SK-N-SH (cell line): Measurements from ENCODE around the gene RALBP1. TPM values are rescaled to one million over a fixed set of nuclear protein-coding genes. Genes with fewer than 3 reads are reported as not detected.

Experiments
- CTCF ChIA-PET: fragments of 300-600, 350-600 bp; formaldehyde crosslinking; extraction: SDS; loops from one replicate; lab custom pipeline; 2021; lab: Yijun Ruan, JAX
- POLR2A ChIA-PET: fragments of 350-600 bp; sonication (Branson Sonifier 250); formaldehyde crosslinking; extraction: SDS; loops from one replicate; lab custom pipeline; 2020; ENCODE audit warnings: antibody characterized with exemption, inconsistent platforms; lab: Yijun Ruan, JAX
- DNase-seq: peaks from one replicate; pipeline ENCODE4 v3.0.0; 2012
- H2AFZ ChIP-seq: fragments of 200-600 bp; sonication (generic); 2 replicates; pipeline ENCODE4 v1.8.1; 2016; ENCODE audit warnings: antibody characterized with exemption, mild to moderate bottlenecking, low read depth
- H3F3A ChIP-seq: fragments of 200-600 bp; sonication (generic); replicated peaks from 2 replicates; pipeline ENCODE3; 2016; ENCODE audit warnings: antibody characterized with exemption, mild to moderate bottlenecking; ENCODE audit not compliant: insufficient read depth
- H3K27ac ChIP-seq, 2 experiments: fragments of 200-500 bp in 1 of 2; fragments of 200-600 bp in 1 of 2; sonication (Bioruptor generic) in 1 of 2; sonication (generic), shearing (Covaris generic) in 1 of 2; 2 replicates each; pipeline versions ENCODE4 v1.5.1 to v1.6.1; 2014 to 2016; ENCODE audit warnings: low read depth in 2 of 2, inconsistent platforms in 1 of 2, low read length in 1 of 2, mild to moderate bottlenecking in 1 of 2, mixed read lengths in 1 of 2
- H3K27me3 ChIP-seq: fragments of 200-600 bp; sonication (generic), shearing (Covaris generic); 2 replicates; pipeline ENCODE4 v1.6.1; 2016; ENCODE audit warnings: mixed run types; ENCODE audit not compliant: insufficient read depth
- H3K36me3 ChIP-seq, 2 experiments: fragments of 200-500 bp in 1 of 2; fragments of 200-600 bp in 1 of 2; sonication (Bioruptor generic) in 1 of 2; sonication (generic) in 1 of 2; replicated peaks in 1 of 2; 2 replicates each; pipeline versions ENCODE3 to v1.5.1; 2014 to 2016; ENCODE audit warnings: low read length in 1 of 2, mild to moderate bottlenecking in 1 of 2; ENCODE audit not compliant: insufficient read depth in 2 of 2, control insufficient read depth in 1 of 2
- H3K4me1 ChIP-seq, 2 experiments: fragments of 200-500 bp in 1 of 2; fragments of 200-600 bp in 1 of 2; sonication (Bioruptor generic) in 1 of 2; sonication (generic), shearing (Covaris generic) in 1 of 2; 2 replicates each; pipeline versions ENCODE4 v1.5.1 to v1.6.1; 2014 to 2016; ENCODE audit warnings: low read depth in 1 of 2, low read length in 1 of 2, mixed run types in 1 of 2; ENCODE audit not compliant: insufficient read depth in 2 of 2, control insufficient read depth in 1 of 2
- H3K4me2 ChIP-seq: fragments of 200-600 bp; sonication (generic), shearing (Covaris generic); 2 replicates; pipeline ENCODE4 v1.6.1; 2017; ENCODE audit warnings: mixed run types
- H3K4me3 ChIP-seq, 2 experiments: fragments of 200-500 bp in 1 of 2; fragments of 200-600 bp in 1 of 2; sonication (Bioruptor generic) in 1 of 2; sonication (generic), shearing (Covaris generic) in 1 of 2; 2 replicates each; pipeline versions ENCODE4 v1.5.1 to v1.8.1; 2014 to 2016; ENCODE audit warnings: low read depth in 2 of 2, inconsistent platforms in 1 of 2, low read length in 1 of 2, mild to moderate bottlenecking in 1 of 2, mixed read lengths in 1 of 2, moderate library complexity in 1 of 2
- H3K79me2 ChIP-seq: fragments of 200-600 bp; sonication (generic); 2 replicates; pipeline ENCODE4 v1.8.1; 2017; ENCODE audit warnings: mild to moderate bottlenecking; ENCODE audit not compliant: insufficient read depth
- H3K9ac ChIP-seq: fragments of 200-600 bp; sonication (generic); 2 replicates; pipeline ENCODE4 v1.6.1; 2017; ENCODE audit warnings: mixed run types
- H3K9me2 ChIP-seq: fragments of 200-600 bp; sonication (generic); 2 replicates; pipeline ENCODE4 v1.6.1; 2017; ENCODE audit warnings: mixed run types
- H3K9me3 ChIP-seq: fragments of 200-600 bp; sonication (generic); 2 replicates; pipeline ENCODE4 v1.6.1; 2017; ENCODE audit warnings: mixed run types, mild to moderate bottlenecking, moderate library complexity
- H4K20me1 ChIP-seq: fragments of 200-600 bp; sonication (generic); 2 replicates; pipeline ENCODE4 v1.6.1; 2017; ENCODE audit warnings: mild to moderate bottlenecking, mixed run types; ENCODE audit not compliant: insufficient read depth
- FOXM1 ChIP-seq: IDR thresholded peaks from 2 replicates; pipeline ENCODE4 v1.4.0; 2012; ENCODE audit warnings: low read depth, mild to moderate bottlenecking
- GABPA ChIP-seq: IDR thresholded peaks from 2 replicates; pipeline ENCODE4 v1.4.0; 2012; ENCODE audit warnings: low read depth, mild to moderate bottlenecking
- JUND ChIP-seq: IDR thresholded peaks from 2 replicates; pipeline ENCODE4 v1.4.0; 2012
- MAX ChIP-seq: IDR thresholded peaks from 2 replicates; pipeline ENCODE4 v1.4.0; 2012; ENCODE audit warnings: low read depth
- NRF1 ChIP-seq: IDR thresholded peaks from 2 replicates; pipeline ENCODE4 v1.6.1; 2012; ENCODE audit warnings: low read depth, mild to moderate bottlenecking, low read length
- POLR2AphosphoS5 ChIP-seq: IDR thresholded peaks from 2 replicates; pipeline ENCODE4 v1.6.1; 2012; ENCODE audit warnings: low read depth, low read length
- RAD21 ChIP-seq: IDR thresholded peaks from 2 replicates; pipeline ENCODE4 v1.6.1; 2012; ENCODE audit warnings: mild to moderate bottlenecking, low read length
- REST ChIP-seq: IDR thresholded peaks from 2 replicates; pipeline ENCODE4 v1.6.1; 2012; ENCODE audit warnings: mild to moderate bottlenecking, low read depth, low read length, moderate library complexity
- SMC3 ChIP-seq: IDR thresholded peaks from 2 replicates; pipeline ENCODE4 v1.6.1; 2012; ENCODE audit warnings: low read depth, low read length, improper control_type of control experiment
- TCF12 ChIP-seq: IDR thresholded peaks from 2 replicates; pipeline ENCODE4 v1.4.0; 2012
- USF1 ChIP-seq: IDR thresholded peaks from 2 replicates; pipeline ENCODE4 v1.4.0; 2012; ENCODE audit warnings: low read depth, borderline replicate concordance
- WGBS: methylation state at CpG from one replicate; pipeline ENCODE4 v1.1.6; 2017; ENCODE audit warnings: low lambda C conversion rate; 5-methylcytosine and 5-hydroxymethylcytosine counted together
- polyA plus RNA-seq, 3 experiments: library from polyadenylated mRNA; depleted of rRNA; stranded (reverse); fragments of >200 nt; gene quantifications; 2 replicates each; pipeline ENCODE4 v1.2.3, GENCODE V29; 2012

RALBP1 gene
- polyA plus RNA-seq, 1 of the 3 experiments (the other 2 are of a cell fraction) = 43.8 TPM

GRCh38 chr18:9578306-9578705, 103.0 kb downstream of the RALBP1 start:
- Histone ChIP-seq H3K9me2 (no peaks in the 10 kb centered on the region), H3K79me2 (peaks cover 54% of the 10 kb centered on the region), H4K20me1 (no peaks in the 10 kb centered on the region), H3K9ac (no peak overlapping the region), H3K9me3 (no peaks in the 10 kb centered on the region), H3K36me3 (peaks cover 66 to 92% of the 10 kb centered on the region in 2 experiments), H3K4me1 (no peaks in the 10 kb centered on the region), H3K4me2 (no peak overlapping the region), H2AFZ (no peak overlapping the region), H3K27ac (no peak overlapping the region), H3K4me3 (no peak overlapping the region), H3K27me3 (no peaks in the 10 kb centered on the region), H3F3A (peaks cover 20% of the 10 kb centered on the region)
- POLR2A ChIA-PET = no interaction called here
- TF ChIP-seq RAD21 (no peak), FOXM1 (no peak), NRF1 (no peak), USF1 (no peak), POLR2AphosphoS5 (no peak), TCF12 (no peak), MAX (no peak), SMC3 (no peak), REST (no peak)
- no peak for DNase-seq
- CTCF ChIA-PET = interaction anchor here (1.2 kb wide), 1 partner anchor 220 kb away, joined by 4 read pairs; no protein-coding TSS in a partner anchor

GRCh38 chr18:9581667-9582066, 106.4 kb downstream of the RALBP1 start:
- H3K9me3 ChIP-seq = no peaks in the 10 kb centered on the region
- H3K27ac ChIP-seq = no peak overlapping the region
- no peak for DNase-seq
- no peak overlapping the region for H3K4me3 ChIP-seq
- WGBS = 97% methylated on average over 7 of the region's 7 CpGs
- no peaks in the 10 kb centered on the region for H3K27me3 ChIP-seq
- ChIA-PET POLR2A (no interaction called here), CTCF (no interaction called here)
- H3K9ac ChIP-seq = no peak overlapping the region
- no peak overlapping the region for H3K4me2 ChIP-seq
- H3K9me2 ChIP-seq = no peaks in the 10 kb centered on the region
- H3K4me1 ChIP-seq = no peaks in the 10 kb centered on the region
- H4K20me1 ChIP-seq = no peaks in the 10 kb centered on the region
- peaks cover 17% of the 10 kb centered on the region for H3F3A ChIP-seq
- H3K36me3 ChIP-seq = peaks cover 63 to 89% of the 10 kb centered on the region in 2 experiments
- H3K79me2 ChIP-seq = peaks cover 65% of the 10 kb centered on the region
- TF ChIP-seq GABPA (no peak), TCF12 (no peak), JUND (no peak)
- H2AFZ ChIP-seq = no peak overlapping the region
